GM19193 (cell line): Measurements from ENCODE around the gene EN2.

ENCODE experiments used
- POLR2A ChIP-seq: IDR thresholded peaks from 4 replicates; pipeline ENCODE4 v1.6.1; 2011; ENCODE audit not compliant: insufficient read depth, insufficient read length; ENCODE audit errors: extremely low read depth

Gene EN2

DNA sequence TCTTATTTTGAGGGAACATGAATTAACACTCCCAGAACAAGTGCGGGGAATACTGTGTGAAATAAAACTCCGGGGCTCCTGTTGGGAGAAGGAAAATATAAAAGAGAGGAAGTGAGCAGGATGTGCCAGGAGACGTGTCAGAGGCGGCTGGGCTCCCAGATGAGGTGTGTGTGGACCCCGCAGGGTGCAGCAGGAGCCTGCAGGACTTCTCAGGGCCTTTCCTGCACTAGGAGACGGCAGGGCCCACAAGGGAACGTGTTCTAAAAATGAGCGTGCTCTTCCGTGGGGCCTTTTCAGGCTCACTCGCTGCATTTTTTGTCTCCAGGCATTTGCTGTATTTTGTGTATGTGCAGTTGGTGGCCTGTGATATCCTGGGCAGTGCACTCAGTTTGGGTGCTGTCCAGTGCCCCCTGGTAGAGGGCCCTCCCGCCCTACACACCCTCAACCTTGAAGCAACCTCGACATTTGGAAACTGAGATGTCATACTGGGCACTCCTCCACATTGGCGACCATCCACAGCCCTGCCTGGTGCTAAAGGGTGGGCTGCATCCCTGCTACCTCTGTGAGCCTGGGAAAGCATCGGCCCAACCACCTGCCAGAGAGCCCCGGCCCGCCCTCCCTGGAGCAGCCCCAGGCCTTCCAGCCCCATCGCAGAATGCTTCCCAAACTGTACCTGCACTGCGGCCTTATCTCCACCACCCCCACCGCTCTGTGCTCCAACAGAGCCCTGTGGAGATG is 35.2 kb upstream of the EN2 start:
- no peak for TF ChIP-seq POLR2A

- no peak for TF ChIP-seq POLR2A
Measured at GRCh38 chr7:155423337-155424285, 34.3 kb upstream of the EN2 start.

DNA sequence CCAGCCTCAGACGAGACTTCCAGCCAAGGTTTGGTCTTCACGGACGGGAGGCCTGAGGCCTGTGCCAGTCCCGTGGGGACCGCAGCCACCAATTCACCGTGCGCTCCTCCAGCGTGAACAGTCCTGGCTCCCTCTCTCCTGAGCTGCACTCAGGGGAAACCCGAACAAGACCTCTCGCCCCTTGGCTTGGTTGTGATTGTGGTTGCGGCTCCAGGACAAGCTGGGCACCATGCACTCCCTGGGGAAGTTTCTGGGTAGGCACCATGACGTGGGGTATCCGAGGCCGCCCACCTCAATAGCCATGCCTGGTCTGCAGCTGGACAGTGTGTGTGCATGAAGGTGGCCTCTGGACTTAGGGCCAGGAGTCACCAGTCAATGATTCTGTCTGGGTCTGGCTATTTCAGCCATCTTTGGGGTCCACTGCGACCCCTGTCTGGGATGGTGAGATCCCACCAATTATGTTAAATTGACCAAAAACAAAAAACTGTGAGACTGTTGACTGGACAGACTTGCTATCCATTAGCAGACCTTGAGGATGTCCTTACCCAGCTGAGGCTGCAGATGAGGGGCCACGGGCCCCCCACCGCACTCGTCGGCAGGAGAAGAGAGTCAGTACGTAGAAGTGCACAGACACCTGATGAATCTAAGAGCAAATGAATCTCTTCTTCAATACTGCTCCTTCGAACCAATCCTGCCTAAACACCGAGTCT is 33.5 kb upstream of the EN2 start:
- no peak for TF ChIP-seq POLR2A

DNA sequence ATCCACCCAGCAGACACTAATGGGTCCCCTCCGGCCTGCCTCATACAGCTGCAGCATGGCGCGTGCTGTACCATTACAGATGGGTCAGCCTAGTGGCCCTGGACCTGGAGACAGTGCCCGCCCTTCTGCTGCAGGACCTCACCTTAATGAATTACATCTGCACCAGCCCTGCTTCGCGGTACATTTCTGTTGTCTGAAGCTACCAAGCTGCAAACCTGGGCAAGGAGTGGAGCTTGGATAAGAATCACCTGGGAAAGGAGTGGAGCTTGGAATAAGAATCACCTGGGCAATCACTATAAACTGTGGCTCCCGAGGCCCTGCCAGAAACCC is 33.0 kb upstream of the EN2 start:
- TF ChIP-seq POLR2A, result no peak

DNA sequence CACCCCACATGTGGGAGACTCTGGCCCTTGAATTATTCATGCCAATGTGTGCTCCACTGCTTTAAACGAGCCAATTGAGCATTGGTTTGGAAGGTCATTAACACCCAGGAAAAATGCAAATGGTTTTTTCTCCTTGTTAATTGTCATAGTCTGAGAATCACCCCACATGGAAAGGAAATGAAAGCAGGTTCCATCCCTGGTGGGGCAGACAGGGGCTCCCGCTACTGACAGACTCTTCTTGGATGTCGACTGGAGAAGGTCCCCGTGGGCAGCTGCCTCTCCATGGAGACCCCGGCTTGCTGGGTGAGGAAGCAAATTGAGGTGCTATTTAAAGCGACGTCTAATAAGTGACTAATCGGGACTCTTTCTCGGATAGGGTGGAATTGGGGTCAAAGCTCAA is 32.0 kb upstream of the EN2 start:
- no peak for TF ChIP-seq POLR2A

- no peak for TF ChIP-seq POLR2A
Measured at GRCh38 chr7:155426543-155427410, 31.2 kb upstream of the EN2 start.

DNA sequence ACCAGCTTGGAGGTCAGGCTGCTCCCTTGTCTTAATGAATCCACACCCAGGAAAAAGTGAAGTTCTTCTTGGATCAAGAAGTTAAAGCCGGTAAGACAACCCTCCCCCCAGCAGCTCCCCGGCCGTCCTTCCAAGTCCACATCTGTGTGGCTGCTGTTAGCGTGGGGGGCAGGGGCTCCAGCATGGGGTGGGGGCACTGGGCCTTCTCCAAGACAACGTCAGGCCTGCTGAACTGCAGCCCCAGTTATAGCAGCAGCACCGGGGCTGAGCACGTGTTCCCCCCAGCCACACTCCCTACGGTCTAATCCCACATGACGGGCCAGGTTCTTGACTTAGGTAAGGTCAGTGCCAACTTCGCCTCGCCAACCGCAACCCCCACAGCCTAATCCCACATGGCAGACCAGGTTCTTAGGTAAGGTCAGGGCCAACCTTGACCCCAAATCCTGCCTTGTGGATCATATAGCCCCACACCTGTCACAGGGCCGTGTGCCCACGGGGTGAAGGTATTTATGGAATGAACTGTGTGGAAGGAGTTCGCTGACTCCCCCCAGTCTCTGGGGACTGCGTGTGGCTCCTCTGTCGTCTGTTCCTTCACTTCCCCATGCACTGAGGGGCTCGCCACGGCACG is 30.4 kb upstream of the EN2 start:
- no peak for TF ChIP-seq POLR2A

GRCh38 chr7:155428171-155428834 is 29.6 kb upstream of the EN2 start:
- TF ChIP-seq POLR2A, result no peak

DNA sequence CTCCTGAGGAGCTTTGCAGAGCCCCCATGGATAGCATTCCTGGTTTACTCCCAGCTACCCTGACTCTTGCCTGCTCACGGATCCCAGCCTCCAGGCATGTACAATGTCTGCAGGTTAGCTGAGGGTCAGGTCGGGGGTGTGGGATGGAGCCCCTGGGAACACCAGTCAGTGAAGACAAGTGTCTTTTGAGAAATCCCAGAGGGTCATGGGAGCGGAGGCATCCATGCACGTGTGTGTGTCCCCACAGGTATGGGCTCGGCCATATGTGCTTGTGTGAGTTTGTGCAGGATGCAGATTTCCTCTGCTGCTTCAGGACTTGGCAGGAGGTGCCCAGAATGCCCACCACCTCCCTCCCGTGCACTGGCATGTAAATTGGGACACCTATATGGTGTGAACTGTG is 28.3 kb upstream of the EN2 start:
- no peak for TF ChIP-seq POLR2A

- no peak for TF ChIP-seq POLR2A
Measured at GRCh38 chr7:155430606-155431005, 27.3 kb upstream of the EN2 start.

- no peak for TF ChIP-seq POLR2A
Measured at GRCh38 chr7:155431231-155431630, 26.7 kb upstream of the EN2 start.

DNA sequence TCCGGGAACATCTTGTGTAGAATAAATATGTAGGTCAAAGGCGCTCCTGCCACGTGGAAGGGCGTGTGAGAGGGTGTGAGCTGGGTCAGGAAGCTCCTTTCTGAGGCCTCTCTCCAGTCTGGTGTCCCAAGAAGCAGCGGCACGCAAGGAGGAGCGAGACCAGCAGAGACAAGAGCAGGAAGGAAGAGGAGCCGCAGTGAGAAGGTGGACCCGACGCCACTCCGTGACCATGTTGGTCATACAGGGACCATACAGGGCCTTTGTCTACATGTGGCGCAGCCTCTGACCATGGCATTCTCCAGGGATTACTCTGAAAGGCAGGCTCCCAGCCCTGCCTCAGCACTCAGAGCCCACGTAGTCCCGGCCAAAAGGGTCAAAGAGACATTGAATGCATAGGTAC is 26.2 kb upstream of the EN2 start:
- no peak for TF ChIP-seq POLR2A

DNA sequence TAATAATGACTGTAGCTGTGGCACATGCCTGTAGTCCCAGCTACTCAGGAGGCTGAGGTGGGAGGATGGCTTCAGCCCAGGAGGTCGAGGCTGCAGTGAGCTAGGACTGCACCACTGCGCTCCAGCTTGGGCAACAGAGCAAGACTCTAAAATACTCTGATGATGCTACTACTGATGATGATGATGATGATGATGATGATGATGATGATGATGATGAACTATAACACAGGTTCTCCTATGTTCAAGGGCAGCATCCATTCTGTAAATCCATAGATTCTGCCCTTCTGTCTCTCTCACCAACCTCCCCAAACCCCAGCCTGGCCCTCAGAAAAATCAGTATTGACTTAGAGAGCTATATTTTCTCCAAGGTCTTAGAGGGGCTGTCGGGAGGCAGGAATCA is 22.8 kb upstream of the EN2 start:
- no peak for TF ChIP-seq POLR2A

- TF ChIP-seq POLR2A, result no peak
Measured at GRCh38 chr7:155437836-155438235, 20.1 kb upstream of the EN2 start.
